Stimulated activated CD8-positive, alpha-beta memory T cell treated with anti-CD3 and anti-CD28 coated beads, Interleukin-7, amount 100 ng/mL, for 48 hours (primary cell): Measurements from ENCODE around the gene TMEM141.
"Not testable (repeated sequence)": the region's sequence is repeated elsewhere in the genome, so short reads cannot be mapped to it uniquely, and the experiment has no call there.

Source experiments
- DNase-seq, 2 donors: peaks; one replicate each; pipeline ENCODE4 v3.0.0-alpha.2; 2020; ENCODE audit warnings: low read depth in 1 of 2; ENCODE audit errors: extremely low read depth in 1 of 2

Gene TMEM141

GRCh38 chr9:136769710-136770191 is 21.4 kb upstream of the TMEM141 start:
- no peak for DNase-seq

DNA sequence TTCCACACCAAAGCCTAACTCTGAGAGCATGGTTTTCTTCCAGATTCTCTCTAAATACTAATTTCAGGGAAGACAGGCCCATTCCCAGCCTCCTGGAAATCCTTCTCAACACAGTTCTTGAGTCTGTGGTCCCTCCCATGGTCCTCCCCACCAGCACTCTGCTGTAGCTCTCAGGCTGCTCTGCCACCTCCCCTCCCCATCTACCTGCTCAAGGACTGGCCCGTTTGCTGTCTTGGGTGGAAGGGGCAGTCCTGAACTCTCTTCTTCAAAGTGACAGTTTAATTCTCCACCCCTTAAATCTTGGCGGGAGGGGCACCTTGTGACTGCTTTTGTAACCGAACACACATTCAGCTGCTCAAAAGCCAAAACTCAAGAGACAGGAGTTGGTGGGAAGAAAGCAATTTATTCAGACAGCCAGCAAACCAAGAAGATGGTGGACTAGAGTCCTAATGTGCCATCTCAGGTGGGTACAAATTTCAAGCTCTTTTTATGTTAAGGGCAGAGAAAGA is 19.2 kb upstream of the TMEM141 start:
- no peak for DNase-seq

DNA sequence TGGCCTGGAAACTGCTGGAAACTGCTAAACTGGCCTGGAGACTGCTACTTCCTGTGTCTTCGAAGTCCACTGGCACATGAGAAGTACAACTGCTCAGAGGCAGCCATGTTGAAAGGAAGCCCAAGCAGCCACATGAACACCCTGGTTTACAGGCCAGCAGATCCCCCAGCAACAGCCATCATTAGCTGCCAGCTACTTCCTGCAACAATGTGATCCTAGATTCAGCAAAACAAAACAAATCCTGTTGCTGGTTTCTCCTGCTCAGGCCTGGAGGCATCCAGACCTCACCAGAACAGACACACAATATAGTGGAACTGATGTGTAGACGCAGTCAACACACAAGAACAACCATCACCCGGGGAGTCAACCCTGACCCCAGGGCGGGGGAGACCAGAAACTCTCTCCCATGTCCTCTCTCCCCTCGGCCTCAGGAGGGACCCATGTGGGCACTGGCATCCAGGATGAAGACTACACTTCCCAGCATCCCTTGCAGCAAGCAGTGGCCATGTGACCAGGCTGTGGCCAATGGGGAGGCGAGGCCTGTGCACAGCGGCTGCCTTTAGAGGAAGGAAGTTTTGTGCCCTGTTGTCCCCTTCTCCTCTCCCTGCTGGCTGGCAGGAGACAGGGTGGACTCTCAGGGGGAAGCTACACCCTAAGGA is 17.6 kb upstream of the TMEM141 start:
- peak in 1 of 2 donors; percentile 29 for DNase-seq

- no peak for DNase-seq
These were observed 16.6 kb upstream of the TMEM141 start for GRCh38 chr9:136774416-136775045.

DNA sequence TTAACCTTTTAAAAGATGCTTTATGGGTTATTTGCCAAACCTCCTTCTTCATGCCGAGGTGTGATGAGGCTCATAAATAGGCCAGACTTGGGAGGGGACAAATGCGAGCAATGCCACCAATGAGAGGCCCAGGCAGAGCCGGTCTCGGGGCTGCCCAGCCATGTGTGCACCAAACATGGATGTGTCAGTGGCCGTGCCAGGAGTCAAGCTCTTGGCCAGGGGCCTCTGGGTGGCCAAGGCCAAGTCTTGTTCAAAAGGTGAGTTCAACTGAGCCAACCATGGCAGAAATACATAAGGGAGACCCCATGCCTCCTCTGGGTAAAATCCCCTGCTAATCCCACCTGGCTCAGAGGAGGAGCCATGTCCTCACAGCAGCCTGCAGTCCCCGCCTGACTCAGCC is 16.0 kb upstream of the TMEM141 start:
- no peak for DNase-seq

- no peak for DNase-seq
These were observed 14.2 kb upstream of the TMEM141 start for GRCh38 chr9:136776947-136777346.

DNA sequence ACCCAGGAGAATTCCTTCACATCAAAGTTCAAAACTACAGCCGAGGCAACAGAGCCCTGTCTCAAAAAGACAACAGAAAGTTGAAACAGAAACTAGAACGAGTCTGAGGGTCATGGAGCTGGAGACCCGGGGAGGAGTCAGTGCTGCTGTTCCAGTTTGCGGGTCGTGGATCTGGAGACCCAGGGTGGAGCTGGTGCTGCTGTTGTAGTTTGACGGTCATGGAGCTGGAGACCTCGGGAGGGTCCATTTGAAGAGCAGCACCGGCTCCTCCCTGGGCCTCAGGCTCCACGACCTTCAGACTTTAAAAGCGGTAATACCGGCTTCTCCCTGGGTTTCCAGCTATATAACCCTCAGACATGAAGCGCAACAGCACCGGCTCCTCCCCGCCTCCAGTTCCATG is 13.8 kb upstream of the TMEM141 start:
- no peak for DNase-seq

- DNase-seq = no peak
These were observed 11.3 kb upstream of the TMEM141 start for GRCh38 chr9:136779808-136780207.

DNA sequence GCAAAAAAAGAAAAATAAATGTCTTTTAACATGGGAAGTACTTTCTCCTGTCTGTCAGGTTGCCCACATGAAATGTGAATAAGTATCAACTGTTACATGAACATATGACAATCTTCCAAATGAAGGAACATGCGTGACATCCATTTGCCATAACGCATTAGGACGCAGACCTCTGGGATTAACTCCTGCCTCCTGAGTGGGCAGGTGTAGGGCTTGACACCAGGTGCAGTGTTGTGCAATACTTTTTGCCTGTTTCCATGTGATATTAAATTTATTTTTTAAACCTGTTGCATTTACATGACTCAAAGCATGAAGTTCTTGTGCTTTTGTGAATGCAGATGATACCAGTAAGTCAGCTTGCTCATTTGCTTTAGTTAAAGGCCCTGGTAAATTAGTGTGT is 8.7 kb upstream of the TMEM141 start:
- DNase-seq = no peak

DNA sequence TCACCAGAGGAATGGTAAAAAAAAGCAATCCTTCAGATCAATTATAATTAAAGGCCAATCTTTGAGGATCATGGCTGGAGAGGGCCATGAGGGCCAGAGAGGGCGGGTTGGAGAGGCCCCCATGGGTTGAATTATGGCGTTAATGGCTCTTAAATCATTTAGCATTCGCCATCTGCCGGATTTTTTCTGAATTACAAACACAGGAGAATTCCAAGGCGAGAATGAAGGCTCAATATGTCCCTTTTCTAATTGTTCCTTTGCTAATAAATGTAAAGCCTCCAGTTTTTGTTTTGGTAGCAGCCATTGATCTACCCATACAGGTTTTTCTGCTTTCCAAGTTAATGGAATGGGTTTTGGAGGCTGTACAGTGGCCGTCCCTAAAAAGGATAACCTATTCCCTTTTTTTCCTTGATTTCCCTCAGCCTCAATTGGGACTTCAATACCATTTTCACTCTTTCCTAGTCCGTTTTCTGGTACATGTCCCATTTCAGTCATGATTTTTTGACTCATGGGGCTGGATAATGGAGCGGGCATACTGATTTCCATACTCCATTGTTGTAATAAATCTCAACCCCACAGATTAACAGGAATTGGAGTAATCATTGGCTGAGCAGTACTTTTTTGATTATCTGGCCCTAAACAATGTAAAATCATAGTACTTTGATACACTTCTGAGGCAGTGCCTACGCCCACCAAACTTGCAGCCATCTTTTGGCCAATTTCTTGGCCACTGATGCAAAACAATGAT is 6.7 kb upstream of the TMEM141 start:
- DNase-seq = no peak

- DNase-seq = no peak
These were observed 6.2 kb upstream of the TMEM141 start for GRCh38 chr9:136784997-136785361.

DNA sequence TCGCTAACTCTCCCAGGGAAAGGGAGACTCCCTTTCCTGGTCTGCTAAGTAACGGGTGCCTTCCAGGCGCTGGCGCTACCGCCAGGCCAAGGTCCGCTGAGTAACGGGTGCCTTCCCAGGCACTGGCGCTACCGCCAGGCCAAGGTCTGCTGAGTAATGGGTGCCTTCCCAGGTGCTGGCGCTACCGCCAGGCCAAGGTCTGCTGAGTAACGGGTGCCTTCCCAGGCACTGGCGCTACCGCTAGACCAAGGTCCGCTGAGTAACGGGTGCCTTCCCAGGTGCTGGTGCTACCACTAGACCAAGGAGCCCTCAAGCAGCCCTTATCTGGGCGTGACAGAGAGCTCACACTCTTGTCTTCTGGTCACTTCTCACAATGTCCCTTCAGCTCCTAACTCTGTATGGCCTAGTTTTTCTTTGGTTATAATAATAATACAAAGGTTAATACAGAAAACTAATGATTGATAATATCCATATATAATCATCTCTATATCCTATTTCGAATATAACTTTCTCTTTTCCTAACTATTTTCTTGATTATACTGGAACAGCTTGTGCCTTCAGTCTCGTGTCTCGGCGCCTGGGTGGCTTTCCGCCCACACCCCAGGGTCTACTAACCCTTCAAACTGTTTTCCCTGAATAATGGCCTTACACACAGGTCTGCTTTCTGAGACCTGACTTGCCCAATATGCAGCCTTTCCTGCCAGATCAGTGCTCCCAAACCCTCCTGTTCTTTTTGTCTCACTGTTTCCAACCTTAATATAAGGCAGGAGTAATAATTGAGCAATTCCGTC is 5.4 kb upstream of the TMEM141 start:
- DNase-seq = not testable (repeated sequence)

DNA sequence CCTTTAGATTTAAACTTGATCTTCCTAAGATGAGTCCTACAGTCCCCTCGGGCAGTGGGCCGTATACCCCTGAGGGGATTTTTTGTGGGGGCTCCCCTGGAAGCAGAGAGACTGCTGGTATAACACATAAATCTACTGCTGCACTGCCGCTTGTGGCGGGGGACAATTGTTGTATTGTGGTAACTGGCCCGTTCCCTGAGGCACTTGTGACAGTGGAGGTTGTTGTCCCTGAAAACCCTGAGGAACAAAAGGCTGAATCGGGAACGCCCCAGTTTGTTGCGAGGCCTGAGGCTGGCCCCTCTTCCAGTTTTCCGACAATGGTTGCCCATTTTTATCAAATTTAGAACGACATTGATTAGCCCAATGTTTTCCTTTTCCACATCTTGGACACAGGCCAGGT is 4.7 kb upstream of the TMEM141 start:
- no peak for DNase-seq

- not testable (repeated sequence) for DNase-seq
These were observed 4.2 kb upstream of the TMEM141 start for GRCh38 chr9:136786983-136787382.

DNA sequence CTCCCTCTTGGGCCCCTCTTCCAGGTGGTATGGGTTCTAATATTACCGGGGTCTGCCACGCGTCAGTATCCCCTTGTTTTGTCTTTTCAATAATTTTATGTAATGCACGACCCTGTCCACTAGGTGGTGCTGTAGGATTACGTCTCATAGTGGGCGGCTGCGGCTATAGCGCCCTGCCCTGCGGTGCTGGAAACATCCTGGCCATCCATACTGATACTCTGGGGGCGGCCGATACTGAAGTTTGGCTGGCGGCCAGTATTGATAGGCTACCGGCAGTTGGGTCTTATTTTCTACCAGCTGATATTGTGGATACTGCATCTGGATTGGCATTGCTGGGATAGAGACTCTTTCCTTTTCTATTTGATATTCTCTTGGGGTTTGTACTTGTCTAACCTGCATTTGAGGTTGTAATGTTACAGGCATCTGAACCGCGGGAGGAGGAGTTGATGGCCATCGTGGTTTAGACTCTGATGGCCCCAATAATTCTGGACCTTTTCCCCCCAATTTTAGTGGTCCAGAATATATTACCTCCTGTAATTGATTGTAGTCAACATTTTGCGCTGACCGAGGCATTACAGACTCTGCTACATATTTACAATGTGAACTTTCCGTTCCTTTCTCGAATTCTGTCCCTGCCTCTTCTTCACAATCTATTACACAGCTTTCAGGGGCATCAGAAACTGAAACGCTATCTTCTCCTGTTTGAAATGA is 3.3 kb upstream of the TMEM141 start:
- DNase-seq = peak in 1 of 2 donors; percentile 58

DNA sequence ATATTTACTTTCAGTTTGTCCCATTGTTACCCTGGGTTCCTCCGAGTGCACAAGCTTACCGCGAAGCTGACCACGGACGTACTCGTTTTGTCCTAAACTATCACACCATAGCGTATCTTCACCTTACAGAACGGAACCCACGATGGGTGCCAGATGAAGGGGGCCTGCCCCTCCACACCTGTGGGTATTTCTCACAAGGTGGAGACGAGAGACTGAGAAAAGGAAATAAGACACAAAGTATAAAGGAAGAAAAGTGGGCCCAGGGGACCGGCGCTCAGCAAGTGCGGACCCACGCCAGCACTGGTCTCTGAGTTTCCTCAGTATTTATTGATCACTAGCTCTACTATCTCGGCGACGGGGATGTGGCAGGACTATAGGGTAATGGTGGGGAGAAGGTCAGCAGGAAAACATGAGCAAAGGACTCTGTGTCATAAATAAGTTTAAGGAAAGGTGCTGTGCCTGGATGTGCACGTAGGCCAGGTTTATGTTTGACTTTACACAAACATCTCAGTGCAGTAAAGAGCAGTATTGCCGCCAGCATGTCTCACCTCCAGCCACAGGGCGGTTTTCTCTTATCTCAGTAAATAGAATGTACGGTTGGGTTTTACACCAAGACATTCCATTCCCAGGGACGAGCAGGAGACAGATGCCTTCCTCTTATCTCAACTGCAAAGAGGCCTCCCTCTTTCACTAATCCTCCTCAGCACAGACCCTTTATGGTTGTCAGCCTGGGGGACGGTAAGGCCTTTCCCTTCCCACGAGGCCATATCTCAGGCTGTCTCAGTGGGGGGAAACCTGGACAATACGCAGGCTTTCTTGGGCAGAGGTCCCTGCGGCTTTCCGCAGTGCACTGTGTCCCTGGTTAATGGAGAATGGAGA is 2.3 kb upstream of the TMEM141 start:
- DNase-seq = not testable (repeated sequence)

DNA sequence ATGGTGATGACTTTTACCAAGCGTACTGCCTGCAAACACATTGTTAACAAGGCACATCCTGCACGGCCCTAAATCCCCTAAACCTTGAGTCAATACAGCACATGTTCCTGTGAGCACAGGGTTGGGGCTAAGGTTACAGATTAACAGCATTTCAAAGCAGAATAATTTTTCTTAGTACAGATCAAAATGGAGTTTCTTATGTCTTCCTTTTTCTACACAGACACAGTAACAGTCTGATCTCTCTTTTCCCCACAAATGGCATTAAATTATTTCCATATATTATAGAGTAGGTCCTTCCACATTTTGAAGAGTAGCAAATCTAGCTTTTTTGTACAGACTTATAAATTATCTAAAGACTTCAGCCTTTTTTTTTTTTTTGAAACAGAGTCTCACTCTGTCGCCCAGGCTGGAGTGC is 1.6 kb upstream of the TMEM141 start:
- no peak for DNase-seq

- DNase-seq = no peak
These were observed 552 bp downstream of the TMEM141 start for GRCh38 chr9:136791516-136792276.
